Measurements from ENCODE around the gene SIM1.
A peak's percentile ranks its signal among the peaks of the same experiment; 100 is the strongest.

Gene SIM1

DNA sequence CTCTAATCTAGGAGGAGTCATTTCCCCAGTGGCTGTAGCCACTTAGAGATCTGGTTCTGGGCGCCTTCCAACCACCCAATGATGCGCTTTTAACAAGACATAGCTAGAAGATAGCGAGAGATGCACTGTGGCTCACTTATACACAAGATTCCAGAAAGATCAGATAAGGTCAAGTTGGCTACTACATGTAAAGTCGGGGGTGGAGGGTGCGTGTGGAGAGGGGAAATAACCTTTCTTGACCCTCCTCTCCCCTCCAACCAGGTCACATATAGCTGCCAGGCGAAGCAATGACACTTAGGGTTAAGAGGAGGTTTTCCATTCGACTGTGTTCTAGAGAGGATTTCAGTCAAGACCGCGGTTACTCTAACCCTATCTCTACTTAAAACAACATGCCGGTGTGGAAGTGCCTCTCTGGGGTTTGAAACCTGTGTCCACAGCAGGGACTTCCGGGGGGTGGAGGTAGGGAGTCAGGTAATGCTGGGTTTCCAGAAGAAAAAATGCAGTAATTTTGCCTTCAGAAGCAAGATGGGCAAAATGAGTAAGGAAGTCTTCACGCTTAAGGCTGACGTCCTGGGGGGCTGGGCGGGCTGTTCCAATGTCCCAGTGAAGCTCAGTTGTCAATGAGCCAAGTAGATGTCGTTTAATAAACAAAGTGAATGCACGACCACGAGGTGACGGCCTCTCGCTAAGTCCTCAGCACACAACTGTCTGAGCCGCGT is 1.8 kb upstream of the SIM1 start:
- no peak overlapping the region for H3K9ac ChIP-seq (ENCODE audit: low read depth, low read length, poor library complexity)
- H3K27ac ChIP-seq (replicated peaks; ENCODE audit: low read length): no peak overlapping the region
- H3K4ac ChIP-seq (ENCODE audit: low read length): no peak overlapping the region
- no peak overlapping the region for H2AK5ac ChIP-seq (ENCODE audit: low read depth, low read length)
- WGBS, 2 donors (ENCODE audit: extremely low coverage in 2 of 2, insufficient read length in 2 of 2, insufficient replicate concordance in 1 of 2): no CpG with 5 or more reads among the region's 21 CpGs
- peaks cover 41 to 100% (median 86%) of the 10 kb centered on the region in 3 experiments for H3K27me3 ChIP-seq (ENCODE audit: control insufficient read depth in 3 of 3, insufficient read depth in 3 of 3, low read depth in 1 of 3, low read length in 3 of 3)
- H3K4me3 ChIP-seq (ENCODE audit: low read length in 2 of 2): no peak overlapping the region
- H3K14ac ChIP-seq (ENCODE audit: low read length): no peak overlapping the region
- H3K23ac ChIP-seq (ENCODE audit: low read depth, low read length, poor library complexity): no peak overlapping the region
- peaks cover 0 to 2% of the 10 kb centered on the region in 2 donors for H3K4me1 ChIP-seq (ENCODE audit: control insufficient read depth in 2 of 2, insufficient read depth in 1 of 2, low read depth in 1 of 2, low read length in 2 of 2)
- H3K79me1 ChIP-seq (ENCODE audit: low read depth, low read length): no peaks in the 10 kb centered on the region
- H3K9me3 ChIP-seq (replicated peaks in 1 of 2; ENCODE audit: control insufficient read depth in 2 of 2, insufficient read depth in 1 of 2, low read depth in 1 of 2, low read length in 2 of 2): no peaks in the 10 kb centered on the region
- H3K4me2 ChIP-seq (ENCODE audit: insufficient read depth, low read length, poor library complexity, severe bottlenecking): no peak overlapping the region
- no peak overlapping the region for H2BK120ac ChIP-seq (ENCODE audit: low read depth, low read length)
- no peak overlapping the region for H4K8ac ChIP-seq (ENCODE audit: low read depth, low read length)
- no peak overlapping the region for H4K91ac ChIP-seq (ENCODE audit: low read depth, low read length, poor library complexity)
- H2BK12ac ChIP-seq (ENCODE audit: low read length): no peak overlapping the region
- no peak overlapping the region for H2BK5ac ChIP-seq (ENCODE audit: low read length)
- DNase-seq (ENCODE audit: low spot score): no peak
- no peak overlapping the region for H2BK15ac ChIP-seq (ENCODE audit: low read length)
- no peak overlapping the region for H2AFZ ChIP-seq (ENCODE audit: low read length)
- H3K36me3 ChIP-seq (replicated peaks in 1 of 2; ENCODE audit: control insufficient read depth in 2 of 2, insufficient read depth in 2 of 2, low read length in 2 of 2): no peaks in the 10 kb centered on the region
- H3K18ac ChIP-seq (ENCODE audit: low read length): no peak overlapping the region

- Histone ChIP-seq H3K4me3 (ENCODE audit: low read length in 2 of 2) (no peak overlapping the region), H2BK120ac (ENCODE audit: low read depth, low read length) (no peak overlapping the region), H2AK5ac (ENCODE audit: low read depth, low read length) (no peak overlapping the region), H4K91ac (ENCODE audit: low read depth, low read length, poor library complexity) (no peak overlapping the region), H3K4me1 (ENCODE audit: control insufficient read depth in 2 of 2, insufficient read depth in 1 of 2, low read depth in 1 of 2, low read length in 2 of 2) (peaks cover 1 to 2% of the 10 kb centered on the region in 2 donors), H3K9ac (ENCODE audit: low read depth, low read length, poor library complexity) (no peak overlapping the region), H3K9me3 (replicated peaks in 1 of 2; ENCODE audit: control insufficient read depth in 2 of 2, insufficient read depth in 1 of 2, low read depth in 1 of 2, low read length in 2 of 2) (no peaks in the 10 kb centered on the region), H3K23ac (ENCODE audit: low read depth, low read length, poor library complexity) (no peak overlapping the region), H3K36me3 (replicated peaks in 1 of 2; ENCODE audit: control insufficient read depth in 2 of 2, insufficient read depth in 2 of 2, low read length in 2 of 2) (no peaks in the 10 kb centered on the region), H2BK12ac (ENCODE audit: low read length) (no peak overlapping the region), H3K18ac (ENCODE audit: low read length) (no peak overlapping the region), H3K4ac (ENCODE audit: low read length) (no peak overlapping the region), H3K14ac (ENCODE audit: low read length) (no peak overlapping the region), H2BK15ac (ENCODE audit: low read length) (no peak overlapping the region), H4K8ac (ENCODE audit: low read depth, low read length) (no peak overlapping the region), H3K79me1 (ENCODE audit: low read depth, low read length) (no peaks in the 10 kb centered on the region), H3K27ac (replicated peaks; ENCODE audit: low read length) (no peak overlapping the region), H2BK5ac (ENCODE audit: low read length) (no peak overlapping the region), H3K4me2 (ENCODE audit: insufficient read depth, low read length, poor library complexity, severe bottlenecking) (no peak overlapping the region), H3K27me3 (ENCODE audit: control insufficient read depth in 3 of 3, insufficient read depth in 3 of 3, low read depth in 1 of 3, low read length in 3 of 3) (peaks cover 41 to 100% (median 90%) of the 10 kb centered on the region in 3 experiments), H2AFZ (ENCODE audit: low read length) (no peak overlapping the region)
- WGBS, 2 donors (ENCODE audit: extremely low coverage in 2 of 2, insufficient read length in 2 of 2, insufficient replicate concordance in 1 of 2): no CpG with 5 or more reads among the region's 20 CpGs
- DNase-seq (ENCODE audit: low spot score): peak; percentile 47
These were observed 1.1 kb upstream of the SIM1 start for GRCh38 chr6:100465701-100466409.

DNA sequence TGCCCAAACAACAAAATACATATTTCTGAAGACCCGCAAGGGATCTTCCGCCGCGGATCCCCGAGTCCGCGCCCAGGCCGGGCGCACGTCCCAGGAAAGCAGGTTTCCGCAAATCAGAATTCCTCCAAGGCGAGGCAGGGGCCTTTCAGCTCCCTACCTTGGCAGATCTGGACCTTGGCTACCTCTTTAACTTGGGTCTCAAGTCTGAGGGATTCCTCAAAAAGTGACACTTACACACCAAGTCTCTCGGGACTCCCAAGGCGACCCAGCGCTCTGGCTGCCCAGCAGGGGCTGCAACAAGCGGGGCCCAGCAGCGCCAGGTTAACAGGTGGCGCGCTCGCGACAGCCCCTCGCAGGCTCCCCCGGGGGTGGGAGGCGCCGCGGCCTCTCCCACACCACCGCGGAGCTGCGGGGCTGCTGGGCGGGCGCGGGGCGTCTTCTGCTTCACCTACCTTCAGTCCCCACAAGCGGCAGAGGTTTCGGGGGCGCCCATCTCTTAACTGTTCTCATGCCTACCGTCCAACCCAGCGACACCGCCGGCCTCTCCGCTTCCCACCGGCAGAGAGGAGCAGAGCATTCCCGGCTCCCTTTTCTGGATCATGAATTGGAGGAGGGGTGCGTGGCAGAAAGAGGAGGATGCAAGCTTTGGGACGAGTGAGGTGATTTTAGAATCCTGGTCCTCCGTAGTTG is 414 bp downstream of the SIM1 start:
- peaks cover 30 to 100% (median 85%) of the 10 kb centered on the region in 3 experiments for H3K27me3 ChIP-seq (ENCODE audit: control insufficient read depth in 3 of 3, insufficient read depth in 3 of 3, low read depth in 1 of 3, low read length in 3 of 3)
- peak overlapping the region; percentile 56 for H2BK15ac ChIP-seq (ENCODE audit: low read length)
- no peak overlapping the region for H3K14ac ChIP-seq (ENCODE audit: low read length)
- H2BK5ac ChIP-seq (ENCODE audit: low read length): no peak overlapping the region
- peaks cover 1 to 2% of the 10 kb centered on the region in 2 donors for H3K4me1 ChIP-seq (ENCODE audit: control insufficient read depth in 2 of 2, insufficient read depth in 1 of 2, low read depth in 1 of 2, low read length in 2 of 2)
- no peaks in the 10 kb centered on the region for H3K36me3 ChIP-seq (replicated peaks in 1 of 2; ENCODE audit: control insufficient read depth in 2 of 2, insufficient read depth in 2 of 2, low read length in 2 of 2)
- H2AK5ac ChIP-seq (ENCODE audit: low read depth, low read length): no peak overlapping the region
- no peak overlapping the region for H2BK12ac ChIP-seq (ENCODE audit: low read length)
- peak overlapping the region; percentile 33 for H3K9ac ChIP-seq (ENCODE audit: low read depth, low read length, poor library complexity)
- no peak overlapping the region for H2BK120ac ChIP-seq (ENCODE audit: low read depth, low read length)
- peak overlapping the region; percentile 93 for H2AFZ ChIP-seq (ENCODE audit: low read length)
- DNase-seq (ENCODE audit: low spot score): peak; percentile 38
- H4K8ac ChIP-seq (ENCODE audit: low read depth, low read length): no peak overlapping the region
- H3K9me3 ChIP-seq (replicated peaks in 1 of 2; ENCODE audit: control insufficient read depth in 2 of 2, insufficient read depth in 1 of 2, low read depth in 1 of 2, low read length in 2 of 2): no peaks in the 10 kb centered on the region
- no CpG with 5 or more reads among the region's 46 CpGs for WGBS, 2 donors (ENCODE audit: extremely low coverage in 2 of 2, insufficient read length in 2 of 2, insufficient replicate concordance in 1 of 2)
- peak overlapping the region; percentile 84 for H3K4me2 ChIP-seq (ENCODE audit: insufficient read depth, low read length, poor library complexity, severe bottlenecking)
- H3K27ac ChIP-seq (replicated peaks; ENCODE audit: low read length): no peak overlapping the region
- H3K79me1 ChIP-seq (ENCODE audit: low read depth, low read length): no peaks in the 10 kb centered on the region
- no peak overlapping the region for H4K91ac ChIP-seq (ENCODE audit: low read depth, low read length, poor library complexity)
- H3K23ac ChIP-seq (ENCODE audit: low read depth, low read length, poor library complexity): no peak overlapping the region
- no peak overlapping the region for H3K4ac ChIP-seq (ENCODE audit: low read length)
- H3K18ac ChIP-seq (ENCODE audit: low read length): no peak overlapping the region
- peak overlapping the region in 1 of 2 donors; percentile 38 for H3K4me3 ChIP-seq (ENCODE audit: low read length in 2 of 2)
